Fibroblast of lung (primary cell): Measurements from ENCODE around the gene FMR1.

Experiments used
- CTCF ChIP-seq, 2 donors: IDR thresholded peaks in 1 of 2; conservative IDR thresholded peaks in 1 of 2; 1 replicate in 1 of 2; 2 replicates in 1 of 2; pipeline ENCODE4 v1.5.1; 2011 to 2012; ENCODE audit warnings: low read length in 2 of 2, control low read depth in 1 of 2, inconsistent platforms in 1 of 2, low read depth in 1 of 2, mild to moderate bottlenecking in 1 of 2
- EZH2 ChIP-seq: IDR thresholded peaks from 2 replicates; pipeline ENCODE4 v1.5.1; 2012; ENCODE audit warnings: low read length, control low read depth, mild to moderate bottlenecking; ENCODE audit errors: missing control alignments

- TF ChIP-seq CTCF (conservative IDR thresholded peaks at IDR 0.05 in 1 of 2, IDR thresholded peaks at IDR 0.05 in 1 of 2; ENCODE audit: low read depth in 1 of 2, low read length in 2 of 2) (no peak), EZH2 (no peak)
Measured at GRCh38 chrX:147890756-147891155, 21.0 kb upstream of the FMR1 start.
